Lower leg skin (tissue), 3 donors: ENCODE data around the gene FNDC3B.

Source experiments
- POLR2A ChIP-seq, 2 donors: fragments of 450-650 bp; IDR thresholded peaks; one replicate each; pipeline ENCODE4 v1.6.1; 2016 to 2017; ENCODE audit warnings: antibody characterized with exemption in 2 of 2, mild to moderate bottlenecking in 1 of 2, moderate library complexity in 1 of 2
- TF ChIP-seq, protein P1 (sequence below), 3 donors: fragments of 450-650 bp; IDR thresholded peaks; one replicate each; pipeline ENCODE4 v1.5.1; 2016; ENCODE audit warnings: antibody characterized with exemption in 3 of 3, mild to moderate bottlenecking in 3 of 3, moderate library complexity in 2 of 3

DNA sequence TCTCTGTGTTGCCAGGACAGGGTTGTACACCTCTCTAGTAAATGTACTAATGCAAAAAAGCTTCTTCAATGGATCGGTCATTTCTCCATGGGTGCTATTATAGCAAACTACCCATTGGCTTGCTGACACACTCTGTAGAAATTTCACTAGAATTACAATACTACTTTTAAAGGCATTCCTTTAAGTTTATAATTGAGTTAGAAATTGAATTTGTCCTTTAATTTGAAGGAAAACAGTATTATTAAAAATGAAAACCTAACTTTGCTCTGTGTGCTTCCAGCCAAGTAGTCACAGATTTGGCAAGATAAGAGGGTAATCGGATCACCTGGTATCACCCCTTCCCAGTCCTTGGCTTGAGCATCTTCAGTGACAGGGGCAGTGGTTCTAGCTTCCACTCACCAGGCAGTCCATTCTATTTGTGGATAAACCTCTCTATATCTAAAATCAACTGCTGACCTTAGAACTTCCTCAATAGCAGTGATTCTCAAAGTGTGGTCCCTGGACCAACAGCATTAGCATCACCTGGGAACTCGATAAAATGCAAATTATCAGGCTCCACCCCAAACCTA is 315.6 kb downstream of the FNDC3B start:
- TF ChIP-seq, protein P1, sequence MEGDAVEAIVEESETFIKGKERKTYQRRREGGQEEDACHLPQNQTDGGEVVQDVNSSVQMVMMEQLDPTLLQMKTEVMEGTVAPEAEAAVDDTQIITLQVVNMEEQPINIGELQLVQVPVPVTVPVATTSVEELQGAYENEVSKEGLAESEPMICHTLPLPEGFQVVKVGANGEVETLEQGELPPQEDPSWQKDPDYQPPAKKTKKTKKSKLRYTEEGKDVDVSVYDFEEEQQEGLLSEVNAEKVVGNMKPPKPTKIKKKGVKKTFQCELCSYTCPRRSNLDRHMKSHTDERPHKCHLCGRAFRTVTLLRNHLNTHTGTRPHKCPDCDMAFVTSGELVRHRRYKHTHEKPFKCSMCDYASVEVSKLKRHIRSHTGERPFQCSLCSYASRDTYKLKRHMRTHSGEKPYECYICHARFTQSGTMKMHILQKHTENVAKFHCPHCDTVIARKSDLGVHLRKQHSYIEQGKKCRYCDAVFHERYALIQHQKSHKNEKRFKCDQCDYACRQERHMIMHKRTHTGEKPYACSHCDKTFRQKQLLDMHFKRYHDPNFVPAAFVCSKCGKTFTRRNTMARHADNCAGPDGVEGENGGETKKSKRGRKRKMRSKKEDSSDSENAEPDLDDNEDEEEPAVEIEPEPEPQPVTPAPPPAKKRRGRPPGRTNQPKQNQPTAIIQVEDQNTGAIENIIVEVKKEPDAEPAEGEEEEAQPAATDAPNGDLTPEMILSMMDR (IDR thresholded peaks at IDR 0.05), result no peak
- TF ChIP-seq POLR2A (IDR thresholded peaks at IDR 0.05), result no peak
